ENCODE measurements around the gene SMAD3.

DNA sequence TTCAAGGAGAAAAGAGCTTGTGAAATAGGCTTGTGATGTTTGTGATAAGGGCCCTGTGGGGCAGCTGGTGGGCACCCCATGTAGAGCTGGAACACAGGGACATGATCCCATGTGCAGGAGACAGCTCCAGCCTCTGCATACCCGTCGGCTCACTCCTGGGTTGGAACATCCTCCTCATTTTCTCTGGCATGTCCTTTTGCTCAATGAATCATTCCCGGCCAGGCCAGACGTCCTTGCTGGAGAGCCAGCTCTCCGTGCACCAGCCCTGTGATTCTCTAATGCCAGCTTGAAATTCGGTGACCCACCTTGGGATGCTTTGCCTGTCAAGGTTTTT is 77.3 kb downstream of the SMAD3 start:
- TF ChIP-seq MXI1 (IDR thresholded peaks at IDR 0.05; ENCODE audit: low read depth, low read length) (no peak), EGR1 (IDR thresholded peaks at IDR 0.05; ENCODE audit: borderline replicate concordance in 1 of 2, low read depth in 2 of 2, low read length in 2 of 2) (no peak), CTCF (IDR thresholded peaks at IDR 0.05 in 2 of 3, conservative IDR thresholded peaks at IDR 0.05 in 1 of 3; ENCODE audit: control insufficient read depth in 2 of 3, extremely low read depth in 1 of 3, insufficient read depth in 1 of 3, low read depth in 3 of 3, low read length in 3 of 3) (no peak), SUZ12 (IDR thresholded peaks at IDR 0.05; ENCODE audit: unreplicated experiment) (no peak), REST (IDR thresholded peaks at IDR 0.05; ENCODE audit: low read depth, low read length) (no peak), RAD21 (IDR thresholded peaks at IDR 0.05; ENCODE audit: insufficient read depth, low read depth, low read length) (no peak), ETV6 (conservative IDR thresholded peaks at IDR 0.05 in 1 of 2, IDR thresholded peaks at IDR 0.05 in 1 of 2; ENCODE audit: borderline replicate concordance in 1 of 2, low read depth in 1 of 2) (no peak), CREB1 (IDR thresholded peaks at IDR 0.05; ENCODE audit: low read depth) (no peak)
- TF ChIP-seq, protein P1, sequence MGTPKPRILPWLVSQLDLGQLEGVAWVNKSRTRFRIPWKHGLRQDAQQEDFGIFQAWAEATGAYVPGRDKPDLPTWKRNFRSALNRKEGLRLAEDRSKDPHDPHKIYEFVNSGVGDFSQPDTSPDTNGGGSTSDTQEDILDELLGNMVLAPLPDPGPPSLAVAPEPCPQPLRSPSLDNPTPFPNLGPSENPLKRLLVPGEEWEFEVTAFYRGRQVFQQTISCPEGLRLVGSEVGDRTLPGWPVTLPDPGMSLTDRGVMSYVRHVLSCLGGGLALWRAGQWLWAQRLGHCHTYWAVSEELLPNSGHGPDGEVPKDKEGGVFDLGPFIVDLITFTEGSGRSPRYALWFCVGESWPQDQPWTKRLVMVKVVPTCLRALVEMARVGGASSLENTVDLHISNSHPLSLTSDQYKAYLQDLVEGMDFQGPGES (IDR thresholded peaks at IDR 0.05), result no peak
- TF ChIP-seq, protein P2, sequence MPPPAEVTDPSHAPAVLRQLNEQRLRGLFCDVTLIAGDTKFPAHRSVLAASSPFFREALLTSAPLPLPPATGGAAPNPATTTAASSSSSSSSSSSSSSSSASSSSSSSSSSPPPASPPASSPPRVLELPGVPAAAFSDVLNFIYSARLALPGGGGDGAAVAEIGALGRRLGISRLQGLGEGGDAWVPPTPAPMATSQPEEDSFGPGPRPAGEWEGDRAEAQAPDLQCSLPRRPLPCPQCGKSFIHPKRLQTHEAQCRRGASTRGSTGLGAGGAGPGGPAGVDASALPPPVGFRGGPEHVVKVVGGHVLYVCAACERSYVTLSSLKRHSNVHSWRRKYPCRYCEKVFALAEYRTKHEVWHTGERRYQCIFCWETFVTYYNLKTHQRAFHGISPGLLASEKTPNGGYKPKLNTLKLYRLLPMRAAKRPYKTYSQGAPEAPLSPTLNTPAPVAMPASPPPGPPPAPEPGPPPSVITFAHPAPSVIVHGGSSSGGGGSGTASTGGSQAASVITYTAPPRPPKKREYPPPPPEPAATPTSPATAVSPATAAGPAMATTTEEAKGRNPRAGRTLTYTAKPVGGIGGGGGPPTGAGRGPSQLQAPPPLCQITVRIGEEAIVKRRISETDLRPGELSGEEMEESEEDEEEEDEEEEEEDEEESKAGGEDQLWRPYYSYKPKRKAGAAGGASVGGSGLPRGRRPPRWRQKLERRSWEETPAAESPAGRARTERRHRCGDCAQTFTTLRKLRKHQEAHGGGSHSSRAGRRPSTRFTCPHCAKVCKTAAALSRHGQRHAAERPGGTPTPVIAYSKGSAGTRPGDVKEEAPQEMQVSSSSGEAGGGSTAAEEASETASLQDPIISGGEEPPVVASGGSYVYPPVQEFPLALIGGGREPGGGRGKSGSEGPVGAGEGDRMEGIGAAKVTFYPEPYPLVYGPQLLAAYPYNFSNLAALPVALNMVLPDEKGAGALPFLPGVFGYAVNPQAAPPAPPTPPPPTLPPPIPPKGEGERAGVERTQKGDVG (CRISPR knock-in tag; IDR thresholded peaks at IDR 0.05), result no peak
